Middle frontal gyrus (tissue), 1 donor: ENCODE results near the gene MAN2B1.
"Not testable (repeated sequence)": the region's sequence is repeated elsewhere in the genome, so short reads cannot be mapped to it uniquely, and the experiment has no call there.

Source experiments
- DNase-seq: peaks from one replicate; pipeline ENCODE4 v3.0.0-alpha.2; 2015; ENCODE audit warnings: low spot score; ENCODE audit errors: extremely low spot score

Gene MAN2B1

GRCh38 chr19:12664406-12665280 lies 1.9 kb downstream of the MAN2B1 start:
- no peak for DNase-seq

- DNase-seq = no peak
Measured at GRCh38 chr19:12660980-12661379, 5.6 kb downstream of the MAN2B1 start.

GRCh38 chr19:12657966-12658365 lies 8.6 kb downstream of the MAN2B1 start:
- no peak for DNase-seq

- DNase-seq = no peak
Measured at GRCh38 chr19:12656899-12657571, 9.5 kb downstream of the MAN2B1 start.

GRCh38 chr19:12655546-12655945 lies 11.0 kb downstream of the MAN2B1 start:
- DNase-seq = no peak

- DNase-seq = no peak
Measured at GRCh38 chr19:12652219-12652618, 14.3 kb downstream of the MAN2B1 start.

- no peak for DNase-seq
Measured at GRCh38 chr19:12649941-12650340, 16.6 kb downstream of the MAN2B1 start.

GRCh38 chr19:12648088-12648487 lies 18.5 kb downstream of the MAN2B1 start:
- DNase-seq = no peak

GRCh38 chr19:12647490-12648071 lies 19.0 kb downstream of the MAN2B1 start:
- no peak for DNase-seq

GRCh38 chr19:12647047-12647446 lies 19.5 kb downstream of the MAN2B1 start:
- no peak for DNase-seq

GRCh38 chr19:12646551-12646950 lies 20.0 kb downstream of the MAN2B1 start:
- DNase-seq = no peak

- not testable (repeated sequence) for DNase-seq
Measured at GRCh38 chr19:12643716-12644115, 22.8 kb downstream of the MAN2B1 start.

- no peak for DNase-seq
Measured at GRCh38 chr19:12642506-12642905, 24.0 kb downstream of the MAN2B1 start.

- no peak for DNase-seq
Measured at GRCh38 chr19:12641456-12641855, 25.1 kb downstream of the MAN2B1 start.

- DNase-seq = peak; percentile 60
Measured at GRCh38 chr19:12639901-12640613, 26.5 kb downstream of the MAN2B1 start.

GRCh38 chr19:12638611-12639182 lies 27.8 kb downstream of the MAN2B1 start:
- DNase-seq = no peak

GRCh38 chr19:12636631-12637030 lies 29.9 kb downstream of the MAN2B1 start:
- no peak for DNase-seq

- no peak for DNase-seq
Measured at GRCh38 chr19:12629215-12629614, 37.3 kb downstream of the MAN2B1 start.

- DNase-seq = no peak
Measured at GRCh38 chr19:12628040-12629022, 38.2 kb downstream of the MAN2B1 start.

GRCh38 chr19:12626958-12627357 lies 39.6 kb downstream of the MAN2B1 start:
- DNase-seq = no peak
